ENCODE measurements around the gene PKD2L2. TPM values are rescaled to one million over a fixed set of nuclear protein-coding genes. Genes with fewer than 3 reads are reported as not detected.
"Not testable (repeated sequence)": the region's sequence is repeated elsewhere in the genome, so short reads cannot be mapped to it uniquely, and the experiment has no call there.

PKD2L2 gene
- total and polyA plus RNA-seq, 9 donors, result 0.05 to 0.20 TPM; not detected in 7

DNA sequence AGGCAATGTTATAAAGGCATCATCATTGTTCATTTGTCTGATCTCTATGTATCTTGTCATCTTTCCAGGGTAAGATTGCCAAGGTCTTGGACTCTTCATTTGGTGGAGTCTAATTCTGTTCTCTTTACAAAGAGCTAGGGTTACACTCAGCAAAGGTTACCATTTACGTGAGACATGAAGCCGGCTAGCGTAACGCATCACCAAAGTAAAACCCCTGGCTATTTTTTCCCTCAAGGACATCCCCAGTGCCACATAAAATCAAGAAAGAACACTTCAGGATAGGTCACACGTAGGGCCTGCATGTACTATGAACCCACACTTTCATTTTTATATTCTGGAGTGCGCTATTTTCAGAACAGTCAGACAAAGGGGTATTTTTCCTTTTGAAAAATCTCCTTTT, 41.6 kb upstream of the PKD2L2 start:
- H3K27ac ChIP-seq, result no peak overlapping the region
- H3K36me3 ChIP-seq, result no peaks in the 10 kb centered on the region
- H3K9me3 ChIP-seq, result no peaks in the 10 kb centered on the region
- H3K4me3 ChIP-seq, result no peak overlapping the region
- TF ChIP-seq EP300 (IDR thresholded peaks at IDR 0.05), result no peak
- TF ChIP-seq POLR2A (IDR thresholded peaks at IDR 0.05), result no peak
- DNase-seq, result no peak
- no peaks in the 10 kb centered on the region for H3K27me3 ChIP-seq
- H3K4me1 ChIP-seq (ENCODE audit: insufficient read depth), result no peaks in the 10 kb centered on the region
- 94 to 95% (median 95%) methylated on average over 6 of the region's 6 CpGs for WGBS, 3 donors
- intact Hi-C loops (cut with DNase I), result no loop called here

GRCh38 chr5:137853165-137853564, 36.1 kb upstream of the PKD2L2 start:
- H3K27me3 ChIP-seq; DNase-seq; H3K27ac ChIP-seq; H3K4me3 ChIP-seq; H3K4me1 ChIP-seq (ENCODE audit: insufficient read depth); intact Hi-C loops (cut with DNase I); H3K9me3 ChIP-seq; H3K36me3 ChIP-seq: not testable (repeated sequence)

GRCh38 chr5:137856201-137856600, 33.1 kb upstream of the PKD2L2 start:
- Histone ChIP-seq H3K27me3 (no peaks in the 10 kb centered on the region), H3K4me1 (ENCODE audit: insufficient read depth) (peaks cover 2% of the 10 kb centered on the region), H3K27ac (no peak overlapping the region), H3K4me3 (no peak overlapping the region), H3K9me3 (no peaks in the 10 kb centered on the region), H3K36me3 (no peaks in the 10 kb centered on the region)
- intact Hi-C loops (cut with DNase I), result no loop called here
- no peak for TF ChIP-seq POLR2A (IDR thresholded peaks at IDR 0.05)
- no peak for TF ChIP-seq EP300 (IDR thresholded peaks at IDR 0.05)
- TF ChIP-seq CTCF (IDR thresholded peaks at IDR 0.05), result no peak
- 80 to 83% (median 80%) methylated on average over 3 of the region's 3 CpGs for WGBS, 3 donors
- no peak for DNase-seq

GRCh38 chr5:137856916-137857862, 32.1 kb upstream of the PKD2L2 start:
- Histone ChIP-seq H3K9me3 (no peaks in the 10 kb centered on the region), H3K4me3 (no peak overlapping the region), H3K36me3 (no peaks in the 10 kb centered on the region), H3K27ac (peak overlapping the region in 1 of 2 donors; percentile 46), H3K4me1 (ENCODE audit: insufficient read depth) (peaks cover 2% of the 10 kb centered on the region), H3K27me3 (no peaks in the 10 kb centered on the region)
- WGBS, 3 donors, result 82 to 94% (median 89%) methylated on average over 5 of the region's 5 CpGs
- no peak for DNase-seq
- intact Hi-C loops (cut with DNase I), result no loop called here
- TF ChIP-seq EP300 (IDR thresholded peaks at IDR 0.05) (no peak), POLR2A (IDR thresholded peaks at IDR 0.05) (no peak), CTCF (IDR thresholded peaks at IDR 0.05) (no peak)

DNA sequence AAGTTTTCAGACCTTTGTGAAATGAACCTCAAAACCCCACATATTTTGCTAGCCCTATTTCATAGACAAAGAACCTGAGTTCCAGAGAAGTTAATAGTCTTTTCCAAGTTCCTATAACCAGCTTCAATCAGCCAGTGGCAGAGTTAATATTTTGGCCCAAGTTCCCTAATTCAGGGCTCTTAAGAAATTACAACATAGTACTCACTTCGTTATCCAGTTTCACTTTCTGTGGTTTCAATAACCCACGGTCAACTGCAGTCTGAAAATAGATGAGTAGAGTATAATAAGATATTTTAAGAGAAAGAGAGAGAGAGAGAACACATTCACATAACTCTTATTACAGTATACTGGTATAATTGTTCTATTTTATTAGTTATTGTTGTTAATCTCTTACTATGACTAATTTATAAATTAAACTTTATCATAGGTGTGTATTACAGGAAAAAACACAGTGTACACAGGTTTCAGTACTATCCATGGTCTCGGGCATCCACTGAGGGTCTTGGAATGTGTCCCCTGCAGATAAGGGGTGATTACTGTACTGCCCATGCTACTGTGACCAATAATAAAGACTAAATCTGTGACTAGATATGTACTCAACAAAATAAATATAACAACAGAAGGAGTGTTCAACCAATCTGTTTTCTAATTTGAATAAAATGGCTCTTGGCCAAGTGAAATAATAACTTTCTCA, 30.9 kb upstream of the PKD2L2 start:
- DNase-seq, result no peak
- no peaks in the 10 kb centered on the region for H3K9me3 ChIP-seq
- TF ChIP-seq CTCF (IDR thresholded peaks at IDR 0.05), result no peak
- TF ChIP-seq EP300 (IDR thresholded peaks at IDR 0.05), result no peak
- TF ChIP-seq POLR2A (IDR thresholded peaks at IDR 0.05), result no peak
- intact Hi-C loops (cut with DNase I), result no loop called here
- WGBS, 3 donors, result 12 to 19% (median 14%) methylated on average over 3 of the region's 3 CpGs
- H3K27ac ChIP-seq, result peak overlapping the region in 1 of 2 donors; percentile 46
- H3K27me3 ChIP-seq, result no peaks in the 10 kb centered on the region
- H3K4me1 ChIP-seq (ENCODE audit: insufficient read depth), result peaks cover 2% of the 10 kb centered on the region
- H3K36me3 ChIP-seq, result no peaks in the 10 kb centered on the region
- H3K4me3 ChIP-seq, result peak overlapping the region; percentile 15

Data from ovary (tissue), 9 donors.